HG03045 (cell line): ENCODE data around the gene TEAD3.

ENCODE experiments used
- ATAC-seq: cut with Tn5 transposase; IDR thresholded peaks from one replicate; pipeline ENCODE4 v1.9.1; 2021; ENCODE audit warnings: mild to moderate bottlenecking, moderate library complexity; ENCODE audit not compliant: unreplicated experiment

TEAD3 gene

DNA sequence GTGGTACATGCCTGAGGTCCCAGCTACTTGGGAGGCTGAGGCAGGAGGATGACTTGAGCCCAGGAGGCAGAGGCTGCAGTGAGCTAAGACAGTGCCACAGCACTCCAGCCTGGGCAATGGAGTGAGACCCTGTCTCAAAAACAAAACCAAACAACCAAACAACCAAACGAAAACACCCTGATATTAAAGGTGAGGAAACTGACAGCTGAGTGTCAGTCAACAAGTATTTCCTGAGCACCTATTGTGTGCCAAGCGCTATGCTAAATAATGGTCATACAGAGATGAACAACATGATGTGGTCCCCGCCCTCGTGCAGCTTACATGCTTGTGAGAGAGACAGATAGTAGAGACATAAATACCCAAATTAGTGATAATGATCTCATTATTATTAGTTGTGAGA, 17.7 kb upstream of the TEAD3 start:
- no peak for ATAC-seq

DNA sequence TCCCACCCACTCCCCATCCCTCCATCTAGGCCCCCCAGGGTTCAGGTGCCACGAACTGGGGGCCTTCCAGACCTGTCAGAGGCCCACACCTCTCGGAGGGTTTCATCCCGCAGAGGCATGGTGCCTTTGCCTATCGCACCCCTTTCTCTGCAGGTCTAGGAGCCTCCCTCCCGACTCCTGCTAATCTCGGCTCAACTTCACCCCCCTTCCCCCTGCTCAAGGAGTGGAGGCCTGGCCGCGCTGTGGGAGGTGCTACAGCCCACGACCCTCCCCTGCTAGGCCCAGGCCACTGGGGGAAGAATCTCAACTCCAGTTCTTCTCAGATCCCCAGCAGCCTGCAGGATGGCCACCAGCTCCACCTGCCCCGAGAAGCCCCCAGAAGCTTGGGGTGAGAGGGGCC, 15.9 kb upstream of the TEAD3 start, which contains the start of gene TULP1:
TSS of gene TULP1 (minus strand) at position 157 of the 400 bp plus-strand sequence. CDS start at position 119, 38 bp downstream.
- no peak for ATAC-seq

DNA sequence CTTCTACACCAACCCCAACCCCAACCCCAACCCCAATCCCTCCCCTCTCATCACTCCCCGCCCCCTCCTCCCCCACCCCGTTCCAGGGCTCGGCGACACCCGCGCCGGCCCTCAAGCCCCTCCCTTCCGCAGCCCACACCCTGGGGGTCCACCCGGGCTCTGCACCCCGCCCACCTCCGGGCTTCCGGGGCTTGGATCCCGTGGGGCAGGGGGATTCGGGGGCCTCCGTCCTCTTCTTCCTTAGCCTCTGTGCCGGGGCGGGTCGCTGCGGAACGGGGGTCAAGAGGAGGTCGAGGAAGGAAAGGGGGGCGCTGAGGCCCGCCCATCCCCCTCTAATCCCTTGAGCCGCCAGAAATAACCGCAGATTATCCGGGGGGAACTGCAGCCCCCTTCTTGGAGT, 15.1 kb upstream of the TEAD3 start:
- no peak for ATAC-seq

DNA sequence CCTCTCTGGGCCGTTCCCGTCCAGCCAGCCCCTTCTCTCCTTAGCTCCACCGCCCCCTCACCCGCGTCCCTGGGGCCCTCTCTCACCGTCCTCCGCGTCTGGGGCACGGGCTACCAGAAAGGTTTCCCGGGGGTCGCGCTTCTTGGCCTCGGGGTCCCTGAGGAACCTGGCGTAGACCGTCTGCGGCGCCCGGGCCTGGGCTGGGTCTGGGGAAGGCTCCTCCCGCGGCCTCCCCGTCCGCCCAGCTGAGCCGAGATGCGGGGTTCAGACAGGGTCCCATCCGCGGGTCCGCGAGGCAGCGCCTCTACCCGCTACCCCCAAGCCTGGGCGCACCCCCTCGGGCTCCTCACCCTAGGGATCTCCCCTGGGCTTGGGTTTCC, 14.7 kb upstream of the TEAD3 start:
- ATAC-seq = no peak

DNA sequence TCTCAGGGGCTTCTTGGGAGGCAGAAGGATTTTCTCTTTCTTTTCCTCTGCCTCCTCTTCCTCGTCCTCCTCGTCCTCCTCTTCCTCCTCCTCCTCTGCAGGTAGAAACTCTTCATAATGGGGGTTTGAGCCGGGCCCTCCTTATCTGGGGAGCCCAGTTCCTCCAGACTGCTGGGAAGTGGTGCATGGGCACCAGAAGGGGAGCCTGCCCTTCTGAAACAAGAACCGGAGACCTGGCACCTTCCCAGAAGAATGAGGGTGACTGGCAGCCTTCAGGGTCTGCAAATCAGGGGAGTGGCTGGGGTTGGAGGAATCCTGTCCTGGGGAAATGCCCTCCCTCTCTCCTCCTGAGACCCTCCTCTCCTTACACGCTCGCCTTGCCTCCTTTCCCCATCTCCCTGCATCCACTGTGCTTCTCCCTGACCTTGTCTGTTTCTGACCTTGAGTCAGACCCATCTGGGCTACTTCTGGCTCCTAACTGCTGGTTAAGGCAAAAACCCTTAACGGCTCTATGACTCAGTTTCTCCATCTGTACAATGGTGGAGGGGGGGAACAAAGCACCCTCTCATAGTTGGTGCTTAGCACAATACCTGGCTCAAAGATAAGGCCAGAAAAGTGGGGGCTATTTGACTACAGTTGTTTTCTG, 14.2 kb upstream of the TEAD3 start:
- no peak for ATAC-seq

DNA sequence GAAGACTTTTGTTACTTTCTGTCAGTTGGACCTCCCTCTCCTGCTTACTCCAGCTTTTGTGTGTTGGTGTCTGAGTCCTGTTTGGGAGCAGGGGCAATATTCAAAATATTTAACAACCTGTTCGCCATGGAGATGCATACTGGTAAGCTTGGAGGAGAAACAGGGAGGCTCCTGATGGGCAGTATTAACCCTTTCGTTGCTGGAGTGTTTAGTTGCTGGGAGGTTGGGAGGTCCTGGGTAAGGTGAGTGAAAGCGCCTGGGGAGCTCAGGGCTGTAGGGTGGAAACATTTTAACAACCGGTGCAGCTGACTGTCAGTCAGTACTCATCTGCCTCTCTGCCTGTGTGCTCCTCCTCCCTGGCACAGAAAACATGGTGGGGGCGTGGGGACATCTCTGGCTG, 11.7 kb upstream of the TEAD3 start:
- ATAC-seq = no peak

DNA sequence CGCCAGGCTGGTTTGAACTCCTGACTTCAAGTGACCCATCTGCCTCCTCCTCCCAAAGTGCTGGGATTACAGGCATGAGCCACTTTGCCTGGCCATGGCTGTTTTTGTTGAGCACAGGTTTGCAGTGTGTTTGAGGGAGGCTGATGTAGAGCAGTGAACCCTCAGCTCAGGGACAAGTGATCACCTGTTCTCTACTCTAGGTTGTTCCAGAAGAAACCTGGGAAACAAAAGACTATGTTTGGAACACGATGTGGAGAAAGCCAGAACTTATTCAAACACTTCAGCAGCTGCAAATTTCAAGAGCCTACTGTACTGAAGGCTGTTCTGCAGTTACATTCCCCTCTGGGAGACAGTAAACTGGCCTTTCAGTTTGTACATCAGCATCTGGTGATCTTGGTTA, 11.1 kb upstream of the TEAD3 start:
- no peak for ATAC-seq

DNA sequence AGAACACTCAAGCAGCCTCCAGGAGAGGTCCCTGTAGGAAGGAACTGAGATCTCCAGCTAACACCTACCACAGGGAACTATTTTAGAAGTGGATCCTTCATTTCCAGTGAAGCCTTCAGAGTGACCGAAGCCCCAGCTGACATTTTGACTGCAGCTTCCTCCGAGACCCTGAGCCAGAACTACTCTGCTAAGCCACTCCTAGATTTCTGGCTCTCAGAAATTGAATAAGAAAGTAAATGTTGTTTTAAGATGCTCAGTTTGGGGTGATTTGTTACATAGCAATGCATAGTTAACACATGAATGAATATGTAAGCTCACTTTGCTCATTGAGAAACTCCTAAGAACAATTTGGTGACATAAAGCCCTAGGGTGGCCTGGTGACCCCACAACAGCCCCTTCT, 10.3 kb upstream of the TEAD3 start:
- no peak for ATAC-seq

DNA sequence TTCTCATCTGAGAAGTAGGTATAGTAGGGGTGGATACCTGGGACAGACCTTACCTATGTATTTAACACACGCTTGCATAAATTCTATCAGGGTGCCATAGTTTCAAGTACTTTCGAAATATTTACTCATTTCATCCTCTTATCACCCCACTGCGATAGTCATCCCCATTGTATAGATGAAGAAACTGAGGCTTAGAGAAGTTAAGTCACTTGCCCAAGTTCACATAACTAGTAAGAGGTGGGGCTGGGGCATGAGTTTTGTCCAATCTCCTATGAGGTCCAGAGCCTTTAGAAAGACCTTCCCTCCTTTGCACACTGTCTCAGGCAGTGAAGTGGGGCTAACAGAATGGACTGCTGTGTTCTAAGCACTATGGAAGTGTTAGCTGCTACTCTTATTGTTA, 9.7 kb upstream of the TEAD3 start:
- no peak for ATAC-seq

DNA sequence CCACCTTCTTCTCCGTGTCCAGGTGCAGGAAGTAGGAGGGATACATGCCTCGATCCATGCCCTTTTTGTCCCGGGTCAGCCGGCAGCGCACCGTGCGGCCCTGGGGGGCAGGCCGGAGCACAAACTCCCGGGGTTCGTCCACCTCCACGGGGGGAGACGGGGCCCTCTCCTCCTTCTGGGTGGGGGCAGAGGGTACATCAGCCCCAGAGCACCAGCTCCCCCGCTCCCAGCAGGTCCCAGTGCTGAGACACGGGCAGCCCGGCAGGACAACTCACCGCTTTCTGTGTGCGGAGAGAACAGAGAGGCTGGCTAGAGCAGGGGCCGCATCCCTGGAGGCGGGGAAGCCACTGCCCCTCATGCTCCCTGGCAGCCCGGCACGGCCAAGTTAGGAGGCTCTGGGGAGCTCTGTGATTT, 9.1 kb upstream of the TEAD3 start:
- no peak for ATAC-seq

DNA sequence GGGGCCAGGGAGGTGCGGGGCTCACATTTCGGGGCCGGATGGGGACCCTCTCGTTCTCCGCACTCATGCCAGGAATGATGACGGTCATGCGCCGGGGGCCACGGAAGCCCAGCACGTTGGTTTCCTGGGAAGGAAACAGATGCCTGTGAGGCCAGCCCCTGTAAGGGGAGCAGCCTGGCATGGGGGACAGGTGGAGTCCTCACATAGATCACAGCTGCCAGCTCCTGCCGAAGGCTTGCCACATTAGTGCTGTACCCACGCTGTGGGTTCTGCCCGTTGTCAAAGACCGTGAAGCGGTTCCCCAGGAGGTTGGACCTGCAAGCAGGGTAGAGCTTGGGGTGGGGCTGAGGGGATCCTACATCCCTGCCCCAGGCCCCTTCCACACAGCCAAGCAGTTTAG, 6.7 kb upstream of the TEAD3 start:
- ATAC-seq = no peak

DNA sequence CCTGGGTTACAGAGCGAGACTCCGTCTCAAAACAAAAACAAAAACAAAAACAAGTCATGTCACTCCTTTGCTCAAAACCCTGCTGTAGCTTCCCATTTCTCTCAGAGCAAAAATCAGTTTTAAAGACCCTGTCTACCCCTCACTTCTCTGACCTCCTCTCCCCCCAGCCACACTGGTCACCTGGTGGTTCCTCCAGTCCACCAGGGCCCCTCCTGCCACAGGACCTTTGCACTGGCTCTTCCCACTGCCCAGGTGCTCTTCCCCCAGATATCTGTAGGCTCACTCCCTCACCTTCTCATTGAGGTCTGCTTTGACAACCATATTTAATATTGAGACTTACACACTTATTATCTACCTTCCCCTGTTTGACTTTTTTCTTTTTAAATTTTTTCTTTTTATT, 4.9 kb upstream of the TEAD3 start:
- no peak for ATAC-seq

DNA sequence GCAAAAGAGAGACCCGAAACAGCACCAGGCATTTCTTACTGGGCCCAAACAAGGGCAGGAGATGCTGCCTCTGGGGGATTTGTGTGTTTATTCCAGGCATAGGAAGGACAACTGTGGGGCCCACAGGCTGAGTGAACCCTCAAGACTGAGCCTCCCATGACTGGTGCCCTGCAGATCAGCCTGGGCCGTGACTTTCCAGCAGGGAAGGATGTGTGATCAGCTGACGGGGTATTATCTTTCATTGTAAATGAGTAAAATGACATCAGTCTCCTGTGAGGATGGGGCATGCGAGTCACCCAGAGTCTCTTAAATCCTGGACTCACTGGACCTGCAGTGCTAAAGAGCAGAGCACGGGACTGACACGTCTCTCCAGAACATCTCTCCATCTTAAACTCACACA, 3.9 kb upstream of the TEAD3 start:
- ATAC-seq = no peak

DNA sequence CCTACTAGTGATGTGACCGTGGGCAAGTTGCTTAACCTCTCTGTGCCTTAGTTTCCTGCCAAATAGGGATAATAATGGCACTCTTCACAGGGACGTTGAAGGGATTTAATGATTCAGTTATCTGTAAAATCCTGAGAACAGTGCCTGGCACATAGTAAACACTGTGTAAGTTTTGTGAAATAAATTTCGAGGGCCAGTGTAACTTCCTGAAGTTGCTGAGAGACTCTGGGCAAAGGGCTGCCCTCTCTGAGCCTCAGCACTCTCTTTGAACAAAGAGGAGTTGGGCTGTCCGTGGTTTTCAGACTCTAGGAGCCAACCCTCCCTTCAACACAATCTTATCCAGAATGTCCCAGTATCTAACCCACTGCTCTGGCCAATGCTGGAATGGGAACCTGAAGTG, 2.5 kb upstream of the TEAD3 start:
- ATAC-seq = no peak

DNA sequence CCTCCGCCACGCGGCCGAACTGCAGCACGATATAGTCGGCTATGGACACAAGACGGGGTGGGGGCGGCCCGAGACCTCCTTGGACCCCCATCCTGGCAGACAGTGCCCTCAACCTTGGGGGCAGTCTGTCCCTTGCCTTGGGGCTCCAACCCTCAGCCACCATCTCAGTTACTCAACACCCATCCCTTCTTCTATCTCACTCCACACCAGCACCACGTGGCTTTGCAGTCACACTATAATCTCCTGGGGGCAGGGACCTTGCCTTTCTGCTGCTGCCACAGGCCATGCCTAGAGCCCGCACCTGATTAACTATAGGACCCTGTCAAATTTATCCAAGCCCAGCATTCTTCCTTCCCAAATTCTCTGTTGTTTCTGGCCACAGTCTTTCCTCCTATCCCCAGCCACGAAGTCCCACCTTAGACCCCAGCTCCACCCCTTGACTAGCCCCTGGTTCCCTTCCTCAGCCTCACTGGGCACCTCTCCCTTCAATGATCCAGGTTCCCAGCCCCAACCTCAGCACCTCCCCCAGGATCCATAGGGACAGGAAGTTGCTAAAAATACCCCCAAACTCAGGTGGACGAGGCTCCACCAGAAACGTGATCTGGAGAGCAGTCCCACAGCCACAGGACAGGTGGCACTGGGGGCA, 1.7 kb upstream of the TEAD3 start:
- ATAC-seq = no peak

DNA sequence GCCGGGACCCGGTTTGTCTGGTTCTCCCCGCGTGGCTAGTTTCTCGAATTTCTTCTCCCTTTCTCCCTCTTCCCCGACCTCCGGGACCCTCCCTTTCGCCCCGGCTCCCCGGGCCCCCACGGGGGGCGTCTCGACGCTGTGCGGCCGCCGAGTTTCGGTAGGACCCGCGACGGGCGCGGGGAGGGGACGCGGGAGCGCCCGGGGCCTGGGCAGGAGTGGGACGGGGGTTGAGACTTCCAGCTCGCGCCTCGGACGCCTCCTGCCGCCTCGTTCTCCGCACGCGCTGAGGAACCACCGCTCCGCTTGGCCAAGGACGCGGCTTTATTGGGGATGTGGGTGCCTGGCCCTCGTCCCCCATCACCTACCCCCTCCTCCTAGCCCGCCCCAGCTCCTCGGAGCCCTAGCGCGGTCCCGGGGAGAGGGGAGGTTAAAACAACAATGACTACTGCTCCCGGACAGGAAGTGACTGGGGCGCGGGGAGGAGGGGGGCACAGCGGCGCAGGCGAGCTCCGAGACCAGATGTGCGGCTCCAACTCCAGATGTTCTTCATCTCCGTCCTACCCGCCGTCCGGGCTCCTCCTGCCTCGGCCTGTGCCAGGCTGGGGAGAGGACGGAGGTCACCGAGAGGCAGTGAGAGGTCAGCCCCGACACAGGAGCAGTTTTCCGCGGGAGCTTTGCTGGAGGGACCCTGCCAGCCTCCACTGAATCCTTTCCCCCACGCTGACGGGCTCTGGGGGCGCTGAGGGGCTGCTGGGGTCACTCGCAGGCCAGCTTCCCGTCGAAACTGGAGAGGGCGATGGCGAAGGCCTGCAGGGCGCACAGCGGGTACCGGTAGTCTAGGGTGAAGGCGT, 917 bp upstream of the TEAD3 start:
- no peak for ATAC-seq

DNA sequence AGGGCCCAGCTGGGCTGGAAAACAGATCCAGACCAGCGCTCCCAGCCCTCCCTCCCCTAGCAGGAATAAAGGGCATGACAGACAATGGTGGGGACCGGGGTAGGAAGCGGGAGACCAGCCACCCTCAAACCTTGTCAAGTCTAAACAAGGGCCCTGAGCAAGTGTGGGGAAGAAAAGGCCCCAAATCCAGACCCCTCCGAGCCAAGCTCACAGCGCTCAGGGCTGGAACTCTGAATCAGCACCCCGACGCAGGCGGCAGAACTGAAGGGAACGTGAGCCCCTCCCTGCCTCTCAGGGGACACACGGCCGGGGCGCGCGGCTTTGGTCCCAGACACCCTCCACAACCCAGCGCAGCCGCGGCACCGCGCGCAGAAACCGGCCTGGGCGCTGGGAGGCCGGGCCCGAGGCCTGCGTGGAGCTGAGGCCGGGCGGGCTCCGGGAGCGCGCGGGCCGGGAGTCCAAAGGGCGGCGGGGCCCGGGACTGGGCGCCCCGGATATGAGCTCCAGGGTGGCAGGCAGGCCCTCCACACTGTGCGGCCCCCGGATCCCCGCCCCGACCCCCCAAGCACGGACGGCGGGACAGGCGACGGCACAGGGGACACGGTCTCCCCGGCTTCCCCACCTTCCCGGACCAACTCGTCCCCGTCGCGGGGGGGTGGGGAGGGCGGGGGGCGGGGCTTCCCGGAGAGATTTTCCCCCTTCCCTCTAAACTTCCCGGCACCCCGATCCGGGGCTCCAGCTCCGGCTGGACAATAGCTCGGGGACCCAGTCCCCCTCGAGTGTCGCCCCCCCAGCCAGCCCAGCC, 641 bp downstream of the TEAD3 start:
- ATAC-seq = no peak

DNA sequence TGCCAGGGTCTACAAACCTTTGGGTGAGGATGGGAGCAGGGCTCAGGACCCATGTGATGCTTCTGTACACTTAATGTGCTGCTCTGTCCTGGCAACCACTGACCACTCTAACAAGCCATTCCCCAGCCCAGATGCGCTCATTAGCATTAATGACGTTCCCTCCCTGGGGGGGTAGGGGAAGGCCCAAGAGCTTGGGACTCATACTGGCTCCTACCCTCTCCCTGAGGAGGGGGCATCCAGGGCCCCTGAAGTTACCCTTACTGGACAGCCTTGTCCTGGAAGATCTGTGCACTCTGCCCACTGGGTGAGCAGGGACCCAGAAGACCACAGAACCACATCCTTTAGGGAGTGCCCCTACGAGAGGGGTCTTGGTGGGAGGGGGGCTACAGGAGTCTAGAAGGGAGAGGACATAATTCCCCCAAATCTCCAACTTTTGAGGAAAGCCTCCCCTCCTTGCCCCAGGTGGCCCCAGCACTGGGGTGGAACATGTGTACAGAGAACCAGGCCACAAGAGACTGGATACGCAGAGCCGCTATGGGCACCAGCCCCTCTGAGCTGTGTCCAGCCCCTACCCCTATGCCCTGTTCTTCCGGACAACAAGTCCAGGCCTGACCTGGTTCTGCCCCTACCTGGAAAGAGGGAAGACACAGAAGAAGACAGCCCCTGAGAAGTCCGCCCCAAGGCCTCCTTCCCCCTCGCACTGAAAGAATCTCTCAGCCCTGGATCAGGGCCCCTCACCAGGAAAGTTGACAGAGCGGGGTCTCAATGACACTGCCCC, 1.4 kb downstream of the TEAD3 start:
- no peak for ATAC-seq

DNA sequence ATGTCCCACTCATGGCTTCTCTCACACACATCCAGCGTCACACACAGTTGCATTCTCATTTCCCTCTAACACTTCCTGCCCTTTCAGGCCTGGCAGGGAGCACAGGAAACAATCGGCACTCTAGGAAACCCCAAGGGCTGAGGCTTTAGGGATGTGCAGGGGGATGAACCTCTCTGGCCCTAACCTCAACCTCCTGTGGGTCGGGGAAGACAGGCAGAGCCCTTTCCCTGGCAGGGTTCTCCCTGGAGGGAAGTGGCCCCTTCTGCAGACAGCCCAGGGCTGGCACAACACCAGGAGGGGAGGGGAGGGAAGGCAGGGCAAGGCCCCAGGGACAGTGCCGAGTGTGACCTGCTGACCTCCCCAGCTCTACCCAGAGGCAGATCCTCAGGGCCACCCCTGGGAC, 2.7 kb downstream of the TEAD3 start:
- no peak for ATAC-seq

DNA sequence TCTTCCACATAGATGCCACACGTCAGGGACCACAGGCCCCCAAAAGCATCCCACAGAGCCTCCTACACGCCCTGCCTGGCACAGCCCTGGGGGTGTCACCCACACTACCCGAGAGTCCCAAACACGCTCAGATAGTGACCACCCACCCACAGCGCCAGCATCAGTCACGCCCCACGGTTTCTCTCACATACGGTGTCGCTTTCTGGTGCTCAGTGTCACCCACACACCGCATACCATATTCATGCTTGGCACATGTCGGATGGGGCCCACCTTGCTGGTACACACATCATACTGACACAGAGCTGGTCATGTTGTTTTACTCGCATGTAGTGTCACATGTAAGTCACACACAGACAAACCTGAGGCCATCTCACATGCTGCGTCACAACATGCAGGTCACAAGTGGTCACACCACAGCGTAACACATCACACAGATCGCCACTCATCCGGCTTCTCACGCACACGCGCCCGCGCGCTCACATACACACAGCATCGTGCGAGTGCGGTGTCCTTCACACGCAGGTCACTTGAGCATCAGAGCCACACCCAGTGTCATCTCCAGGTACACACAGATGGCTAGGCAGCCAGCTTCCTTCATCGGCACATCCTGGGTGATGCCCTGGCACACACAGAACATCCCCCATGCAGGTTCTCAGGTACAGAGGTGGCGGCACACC, 3.4 kb downstream of the TEAD3 start:
- ATAC-seq = no peak
